Measurements from ENCODE around the gene GKN1.
A peak's percentile ranks its signal among the peaks of the same experiment; 100 is the strongest.

GRCh38 chr2:68943581-68944568 lies 30.6 kb upstream of the GKN1 start:
- peak; percentile 74 to 88 (median 80) for TF ChIP-seq CTCF (IDR thresholded peaks at IDR 0.05)
- no peak for TF ChIP-seq POLR2A (IDR thresholded peaks at IDR 0.05)
